CD14-positive monocyte (primary cell): Measurements from ENCODE around the gene OSBPL10. TPM values are rescaled to one million over a fixed set of nuclear protein-coding genes. Genes with fewer than 3 reads are reported as not detected.
A peak's percentile ranks its signal among the peaks of the same experiment; 100 is the strongest.

ENCODE experiments used
- DNase-seq, 3 donors: peaks; one replicate each; pipeline ENCODE4 v3.0.0-alpha.2; 2011 to 2022
- H2AFZ ChIP-seq: 2 replicates; pipeline ENCODE4 v1.6.0; 2012; ENCODE audit warnings: mild to moderate bottlenecking, low read depth, low read length, inconsistent platforms; ENCODE audit not compliant: insufficient read depth, poor library complexity, severe bottlenecking
- H3K27ac ChIP-seq, 2 donors: 1 replicate in 1 of 2; 2 replicates in 1 of 2; pipeline ENCODE4 v1.5.1; 2012 to 2013; ENCODE audit warnings: low read length in 2 of 2, control low read depth in 1 of 2, inconsistent platforms in 1 of 2, low read depth in 1 of 2, mild to moderate bottlenecking in 1 of 2
- H3K27me3 ChIP-seq, 2 donors: one replicate each; pipeline versions ENCODE4 v1.6.0 to v1.6.1; 2011 to 2013; ENCODE audit warnings: low read length in 2 of 2; ENCODE audit not compliant: control insufficient read depth in 2 of 2, insufficient read depth in 2 of 2
- H3K36me3 ChIP-seq, 2 donors: replicated peaks in 1 of 2; 1 replicate in 1 of 2; 2 replicates in 1 of 2; pipeline versions ENCODE4 v1.5.1 to v1.6.1; 2012 to 2013; ENCODE audit warnings: low read length in 2 of 2, control low read depth in 1 of 2, inconsistent platforms in 1 of 2, mild to moderate bottlenecking in 1 of 2; ENCODE audit not compliant: insufficient read depth in 2 of 2, control insufficient read depth in 1 of 2
- H3K4me1 ChIP-seq, 2 donors: 1 replicate in 1 of 2; 2 replicates in 1 of 2; pipeline versions ENCODE4 v1.5.1 to v1.6.1; 2012 to 2013; ENCODE audit warnings: low read length in 2 of 2, control low read depth in 1 of 2, inconsistent platforms in 1 of 2, mild to moderate bottlenecking in 1 of 2, moderate library complexity in 1 of 2; ENCODE audit not compliant: insufficient read depth in 2 of 2, control insufficient read depth in 1 of 2
- H3K4me2 ChIP-seq: replicated peaks from 2 replicates; pipeline ENCODE3; 2012; ENCODE audit warnings: low read length, moderate library complexity, mild to moderate bottlenecking; ENCODE audit not compliant: poor library complexity, severe bottlenecking; ENCODE audit errors: extremely low read depth
- H3K4me3 ChIP-seq, 3 experiments: fragments of 200-600 bp in 1 of 3; sonication (generic) in 1 of 3; replicated peaks in 1 of 3; 1 replicate in 2 of 3; 2 replicates in 1 of 3; pipeline ENCODE4 v1.5.1; 2011 to 2013; ENCODE audit warnings: low read length in 3 of 3, mild to moderate bottlenecking in 3 of 3, control low read depth in 2 of 3, low read depth in 2 of 3, inconsistent platforms in 1 of 3, moderate library complexity in 1 of 3
- H3K79me2 ChIP-seq: 2 replicates; pipeline ENCODE4 v1.6.0; 2012; ENCODE audit warnings: mild to moderate bottlenecking, control low read depth, inconsistent platforms, low read length, moderate library complexity; ENCODE audit not compliant: insufficient read depth
- H3K9ac ChIP-seq: 2 replicates; pipeline ENCODE4 v1.6.0; 2017; ENCODE audit warnings: low read length, mild to moderate bottlenecking; ENCODE audit not compliant: insufficient read depth, poor library complexity, severe bottlenecking
- H3K9me3 ChIP-seq, 2 donors: replicated peaks in 1 of 2; 1 replicate in 1 of 2; 2 replicates in 1 of 2; pipeline versions ENCODE4 v1.5.1 to v1.6.1; 2012 to 2013; ENCODE audit warnings: low read length in 2 of 2, control low read depth in 1 of 2; ENCODE audit not compliant: control insufficient read depth in 1 of 2, insufficient read depth in 1 of 2
- H4K20me1 ChIP-seq: 2 replicates; pipeline ENCODE4 v1.6.0; 2012; ENCODE audit warnings: mild to moderate bottlenecking, low read length, control low read depth, moderate library complexity; ENCODE audit not compliant: insufficient read depth
- H3K27ac Mint-ChIP-seq, 7 donors: one replicate each; pipeline ENCODE4 v1.8.0; 2020; ENCODE audit warnings: mild to moderate bottlenecking in 7 of 7, mixed read lengths in 7 of 7, moderate library complexity in 6 of 7, inconsistent platforms in 2 of 7
- H3K27me3 Mint-ChIP-seq, 3 donors: one replicate each; pipeline ENCODE4 v1.8.0; 2021 to 2022; ENCODE audit warnings: low read depth in 3 of 3, mild to moderate bottlenecking in 3 of 3, mixed read lengths in 3 of 3, moderate library complexity in 3 of 3, inconsistent platforms in 1 of 3
- H3K36me3 Mint-ChIP-seq, 2 donors: one replicate each; pipeline ENCODE4 v1.8.0; 2020; ENCODE audit warnings: mixed read lengths in 2 of 2, inconsistent platforms in 1 of 2, mild to moderate bottlenecking in 1 of 2
- H3K4me1 Mint-ChIP-seq: one replicate; pipeline ENCODE4 v1.8.0; 2020; ENCODE audit warnings: mild to moderate bottlenecking, mixed read lengths
- H3K4me3 Mint-ChIP-seq, 2 donors: one replicate each; pipeline ENCODE4 v1.8.0; 2020; ENCODE audit warnings: mild to moderate bottlenecking in 2 of 2, mixed read lengths in 2 of 2, moderate library complexity in 1 of 2
- H3K9me3 Mint-ChIP-seq, 7 donors: one replicate each; pipeline ENCODE4 v1.8.0; 2020 to 2022; ENCODE audit warnings: mixed read lengths in 7 of 7, mild to moderate bottlenecking in 6 of 7, moderate library complexity in 6 of 7, inconsistent platforms in 2 of 7
- WGBS: methylation state at CpG from one replicate; pipeline ENCODE4 v1.1.5; 2013; ENCODE audit warnings: missing lambda C conversion rate; ENCODE audit not compliant: insufficient coverage; 5-methylcytosine and 5-hydroxymethylcytosine counted together
- intact Hi-C, 2 donors: fragments of 100-400 bp; cut with micrococcal nuclease; formaldehyde crosslinking; loops; one replicate each; pipeline versions ENCODE4 v1.15.0 to v1.15.1; 2023
- polyA plus RNA-seq, 3 donors: library from polyadenylated mRNA; depleted of rRNA in 1 of 3; unstranded in 2 of 3; stranded (reverse) in 1 of 3; fragments of 300-500 nt in 2 of 3; fragments of >200 nt in 1 of 3; fragmentation: Illumina TruSeq in 2 of 3; gene quantifications; 1 replicate in 2 of 3; 2 replicates in 1 of 3; pipeline ENCODE4 v1.2.3, GENCODE V29; 2012 to 2021
- TF ChIP-seq, protein P1 (sequence below): fragments of 200-600 bp; IDR thresholded peaks from one replicate; pipeline ENCODE4 v1.8.0; 2022; ENCODE audit warnings: antibody characterized with exemption, mild to moderate bottlenecking

Gene OSBPL10
- polyA plus RNA-seq, 3 donors: 0.03 TPM; not detected in 2

- no peak overlapping the region for H3K4me3 ChIP-seq
- H4K20me1 ChIP-seq: no peaks in the 10 kb centered on the region
- no peak overlapping the region for H3K27ac Mint-ChIP-seq
- H3K36me3 ChIP-seq: no peaks in the 10 kb centered on the region
- H3K4me3 Mint-ChIP-seq: no peak overlapping the region
- H3K9me3 ChIP-seq: peaks cover 0 to 7% of the 10 kb centered on the region in 2 donors
- H3K27me3 Mint-ChIP-seq: peaks cover 0 to 4% (median 0%) of the 10 kb centered on the region in 3 donors
- WGBS: 97% methylated on average over 3 of the region's 4 CpGs
- H3K27me3 ChIP-seq: no peaks in the 10 kb centered on the region
- no peak overlapping the region for H2AFZ ChIP-seq
- H3K36me3 Mint-ChIP-seq: no peaks in the 10 kb centered on the region
- peaks cover 2 to 27% (median 10%) of the 10 kb centered on the region in 7 donors for H3K9me3 Mint-ChIP-seq
- H3K27ac ChIP-seq: no peak overlapping the region
- H3K4me1 ChIP-seq: peaks cover 0 to 3% of the 10 kb centered on the region in 2 donors
- intact Hi-C loops: no loop called here
- no peak overlapping the region for H3K9ac ChIP-seq
- TF ChIP-seq, protein P1, sequence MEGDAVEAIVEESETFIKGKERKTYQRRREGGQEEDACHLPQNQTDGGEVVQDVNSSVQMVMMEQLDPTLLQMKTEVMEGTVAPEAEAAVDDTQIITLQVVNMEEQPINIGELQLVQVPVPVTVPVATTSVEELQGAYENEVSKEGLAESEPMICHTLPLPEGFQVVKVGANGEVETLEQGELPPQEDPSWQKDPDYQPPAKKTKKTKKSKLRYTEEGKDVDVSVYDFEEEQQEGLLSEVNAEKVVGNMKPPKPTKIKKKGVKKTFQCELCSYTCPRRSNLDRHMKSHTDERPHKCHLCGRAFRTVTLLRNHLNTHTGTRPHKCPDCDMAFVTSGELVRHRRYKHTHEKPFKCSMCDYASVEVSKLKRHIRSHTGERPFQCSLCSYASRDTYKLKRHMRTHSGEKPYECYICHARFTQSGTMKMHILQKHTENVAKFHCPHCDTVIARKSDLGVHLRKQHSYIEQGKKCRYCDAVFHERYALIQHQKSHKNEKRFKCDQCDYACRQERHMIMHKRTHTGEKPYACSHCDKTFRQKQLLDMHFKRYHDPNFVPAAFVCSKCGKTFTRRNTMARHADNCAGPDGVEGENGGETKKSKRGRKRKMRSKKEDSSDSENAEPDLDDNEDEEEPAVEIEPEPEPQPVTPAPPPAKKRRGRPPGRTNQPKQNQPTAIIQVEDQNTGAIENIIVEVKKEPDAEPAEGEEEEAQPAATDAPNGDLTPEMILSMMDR: no peak
- H3K4me2 ChIP-seq: no peak overlapping the region
- DNase-seq: no peak
- H3K79me2 ChIP-seq: no peaks in the 10 kb centered on the region
- peaks cover 15% of the 10 kb centered on the region for H3K4me1 Mint-ChIP-seq
Observed at GRCh38 chr3:31775383-31775782, 205.7 kb downstream of the OSBPL10 start.

GRCh38 chr3:31772758-31773473, 208.1 kb downstream of the OSBPL10 start:
- H4K20me1 ChIP-seq: no peaks in the 10 kb centered on the region
- no peaks in the 10 kb centered on the region for H3K36me3 ChIP-seq
- H3K27me3 Mint-ChIP-seq: peaks cover 0 to 2% (median 0%) of the 10 kb centered on the region in 3 donors

More at GRCh38 chr3:31772758-31773473, 208.1 kb downstream of the OSBPL10 start:
- peaks cover 0 to 3% of the 10 kb centered on the region in 2 donors for H3K4me1 ChIP-seq
- no peaks in the 10 kb centered on the region for H3K79me2 ChIP-seq
- 49% methylated on average over 7 of the region's 7 CpGs for WGBS
- peaks cover 17% of the 10 kb centered on the region for H3K4me1 Mint-ChIP-seq
- no peak for DNase-seq
- H3K9ac ChIP-seq: no peak overlapping the region
- H3K9me3 Mint-ChIP-seq: peaks cover 0 to 10% (median 3%) of the 10 kb centered on the region in 7 donors
- peaks cover 0 to 4% of the 10 kb centered on the region in 2 donors for H3K9me3 ChIP-seq
- TF ChIP-seq, protein P1: no peak
- H3K4me2 ChIP-seq: peak overlapping the region; percentile 2
- intact Hi-C loops: no loop called here
- H3K4me3 Mint-ChIP-seq: no peak overlapping the region
- no peak overlapping the region for H3K4me3 ChIP-seq
- H3K36me3 Mint-ChIP-seq: no peaks in the 10 kb centered on the region
- no peak overlapping the region for H2AFZ ChIP-seq
- H3K27me3 ChIP-seq: no peaks in the 10 kb centered on the region
- H3K27ac ChIP-seq: no peak overlapping the region
- H3K27ac Mint-ChIP-seq: no peak overlapping the region
